Prostate gland (tissue), 2 donors: ENCODE measurements around the gene ANKRD40CL.

Experiments
- POLR2AphosphoS5 ChIP-seq: sonication (generic); formaldehyde crosslinking; IDR thresholded peaks from one replicate; pipeline ENCODE4 v1.6.1; 2017; ENCODE audit warnings: antibody characterized with exemption
- TF ChIP-seq, protein P1 (sequence below), 4 experiments: fragments of 200-600 bp in 2 of 4; fragments of 450-650 bp in 2 of 4; sonication (generic) in 2 of 4; IDR thresholded peaks; 1 replicate in 3 of 4; 2 replicates in 1 of 4; pipeline ENCODE4 v1.5.1; 2016 to 2019; ENCODE audit warnings: antibody characterized with exemption in 4 of 4, mild to moderate bottlenecking in 2 of 4, moderate library complexity in 2 of 4

- no peak for TF ChIP-seq POLR2AphosphoS5
- TF ChIP-seq, protein P1, sequence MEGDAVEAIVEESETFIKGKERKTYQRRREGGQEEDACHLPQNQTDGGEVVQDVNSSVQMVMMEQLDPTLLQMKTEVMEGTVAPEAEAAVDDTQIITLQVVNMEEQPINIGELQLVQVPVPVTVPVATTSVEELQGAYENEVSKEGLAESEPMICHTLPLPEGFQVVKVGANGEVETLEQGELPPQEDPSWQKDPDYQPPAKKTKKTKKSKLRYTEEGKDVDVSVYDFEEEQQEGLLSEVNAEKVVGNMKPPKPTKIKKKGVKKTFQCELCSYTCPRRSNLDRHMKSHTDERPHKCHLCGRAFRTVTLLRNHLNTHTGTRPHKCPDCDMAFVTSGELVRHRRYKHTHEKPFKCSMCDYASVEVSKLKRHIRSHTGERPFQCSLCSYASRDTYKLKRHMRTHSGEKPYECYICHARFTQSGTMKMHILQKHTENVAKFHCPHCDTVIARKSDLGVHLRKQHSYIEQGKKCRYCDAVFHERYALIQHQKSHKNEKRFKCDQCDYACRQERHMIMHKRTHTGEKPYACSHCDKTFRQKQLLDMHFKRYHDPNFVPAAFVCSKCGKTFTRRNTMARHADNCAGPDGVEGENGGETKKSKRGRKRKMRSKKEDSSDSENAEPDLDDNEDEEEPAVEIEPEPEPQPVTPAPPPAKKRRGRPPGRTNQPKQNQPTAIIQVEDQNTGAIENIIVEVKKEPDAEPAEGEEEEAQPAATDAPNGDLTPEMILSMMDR (IDR thresholded peaks at IDR 0.05) = no peak
Observed at GRCh38 chr17:50766222-50767023, 895 bp downstream of the ANKRD40CL start.
